Measurements from ENCODE around the gene CD86. TPM values are rescaled to one million over a fixed set of nuclear protein-coding genes. Genes with fewer than 3 reads are reported as not detected.

CD86 gene
- polyA plus RNA-seq, 1 donor from 2014 or later, result not detected

- Histone ChIP-seq H3K4me2 (ENCODE audit: low read length) (no peak overlapping the region), H3K9me2 (ENCODE audit: insufficient read depth, low read length) (no peaks in the 10 kb centered on the region), H3F3A (ENCODE audit: insufficient read depth, low read length, poor library complexity, severe bottlenecking) (no peaks in the 10 kb centered on the region), H4K20me1 (ENCODE audit: insufficient read depth) (no peaks in the 10 kb centered on the region), H3K27me3 (ENCODE audit: insufficient read depth, low read depth, low read length) (no peaks in the 10 kb centered on the region), H3K9me3 (ENCODE audit: low read length) (no peaks in the 10 kb centered on the region), H3K79me2 (replicated peaks; ENCODE audit: insufficient read depth, low read length) (no peaks in the 10 kb centered on the region), H2AFZ (ENCODE audit: low read depth, low read length) (no peak overlapping the region), H3K4me3 (ENCODE audit: low read length) (no peak overlapping the region), H3K9ac (ENCODE audit: low read length) (no peak overlapping the region), H3K36me3 (ENCODE audit: insufficient read depth, low read length) (no peaks in the 10 kb centered on the region), H3K27ac (ENCODE audit: low read length) (no peak overlapping the region)
- TF ChIP-seq EZH2 (IDR thresholded peaks at IDR 0.05; ENCODE audit: borderline replicate concordance, insufficient read depth, low read length, poor library complexity, severe bottlenecking), result no peak
- TF ChIP-seq CTCF (IDR thresholded peaks at IDR 0.05; ENCODE audit: poor library complexity, severe bottlenecking), result no peak
- no peak for TF ChIP-seq RAD21 (conservative IDR thresholded peaks at IDR 0.05)
- TF ChIP-seq MXI1 (conservative IDR thresholded peaks at IDR 0.05; ENCODE audit: poor library complexity, severe bottlenecking), result no peak
- TF ChIP-seq REST (IDR thresholded peaks at IDR 0.05; ENCODE audit: borderline replicate concordance), result no peak
- no peak for TF ChIP-seq EP300 (conservative IDR thresholded peaks at IDR 0.05; ENCODE audit: poor library complexity, severe bottlenecking)
- no peak for TF ChIP-seq TAF1 (IDR thresholded peaks at IDR 0.05; ENCODE audit: low read depth)
- no peak for TF ChIP-seq POLR2AphosphoS5 (IDR thresholded peaks at IDR 0.05)
- TF ChIP-seq SMC3 (conservative IDR thresholded peaks at IDR 0.05; ENCODE audit: poor library complexity), result no peak
Measured at GRCh38 chr3:122011396-122011795, 43.8 kb upstream of the CD86 start.

GRCh38 chr3:122012821-122013220 lies 42.3 kb upstream of the CD86 start:
- no peak overlapping the region for H3K4me2 ChIP-seq (ENCODE audit: low read length)

GRCh38 chr3:122013448-122013925 lies 41.7 kb upstream of the CD86 start:
- no peak overlapping the region for H3K4me2 ChIP-seq (ENCODE audit: low read length)
- no peaks in the 10 kb centered on the region for H3K36me3 ChIP-seq (ENCODE audit: insufficient read depth, low read length)
- no peak overlapping the region for H3K9ac ChIP-seq (ENCODE audit: low read length)
- no peaks in the 10 kb centered on the region for H3K9me2 ChIP-seq (ENCODE audit: insufficient read depth, low read length)
- no peak overlapping the region for H3K27ac ChIP-seq (ENCODE audit: low read length)
- no peak overlapping the region for H2AFZ ChIP-seq (ENCODE audit: low read depth, low read length)
- H3K9me3 ChIP-seq (ENCODE audit: low read length), result no peaks in the 10 kb centered on the region
- TF ChIP-seq MXI1 (conservative IDR thresholded peaks at IDR 0.05; ENCODE audit: poor library complexity, severe bottlenecking) (no peak), EZH2 (IDR thresholded peaks at IDR 0.05; ENCODE audit: borderline replicate concordance, insufficient read depth, low read length, poor library complexity, severe bottlenecking) (no peak), TAF1 (IDR thresholded peaks at IDR 0.05; ENCODE audit: low read depth) (no peak), RAD21 (conservative IDR thresholded peaks at IDR 0.05) (no peak), SMC3 (conservative IDR thresholded peaks at IDR 0.05; ENCODE audit: poor library complexity) (no peak), EP300 (conservative IDR thresholded peaks at IDR 0.05; ENCODE audit: poor library complexity, severe bottlenecking) (no peak)
- H3K27me3 ChIP-seq (ENCODE audit: insufficient read depth, low read depth, low read length), result no peaks in the 10 kb centered on the region
- H3F3A ChIP-seq (ENCODE audit: insufficient read depth, low read length, poor library complexity, severe bottlenecking), result no peaks in the 10 kb centered on the region
- H3K4me3 ChIP-seq (ENCODE audit: low read length), result no peak overlapping the region
- H4K20me1 ChIP-seq (ENCODE audit: insufficient read depth), result no peaks in the 10 kb centered on the region
- H3K79me2 ChIP-seq (replicated peaks; ENCODE audit: insufficient read depth, low read length), result no peaks in the 10 kb centered on the region

More at GRCh38 chr3:122012821-122013220, 42.3 kb upstream of the CD86 start:
- Histone ChIP-seq H3K36me3 (ENCODE audit: insufficient read depth, low read length) (no peaks in the 10 kb centered on the region), H3K79me2 (replicated peaks; ENCODE audit: insufficient read depth, low read length) (no peaks in the 10 kb centered on the region), H3K9me2 (ENCODE audit: insufficient read depth, low read length) (no peaks in the 10 kb centered on the region), H3K4me3 (ENCODE audit: low read length) (no peak overlapping the region), H4K20me1 (ENCODE audit: insufficient read depth) (no peaks in the 10 kb centered on the region), H3K9me3 (ENCODE audit: low read length) (no peaks in the 10 kb centered on the region), H3K27me3 (ENCODE audit: insufficient read depth, low read depth, low read length) (no peaks in the 10 kb centered on the region), H3F3A (ENCODE audit: insufficient read depth, low read length, poor library complexity, severe bottlenecking) (no peaks in the 10 kb centered on the region), H2AFZ (ENCODE audit: low read depth, low read length) (no peak overlapping the region), H3K9ac (ENCODE audit: low read length) (no peak overlapping the region), H3K27ac (ENCODE audit: low read length) (no peak overlapping the region)
- no peak for TF ChIP-seq SMC3 (conservative IDR thresholded peaks at IDR 0.05; ENCODE audit: poor library complexity)

Data from neural cell (in vitro differentiated cells).